Measurements from ENCODE around the gene MYO10.
A peak's percentile ranks its signal among the peaks of the same experiment; 100 is the strongest.

The MYO10 gene

DNA sequence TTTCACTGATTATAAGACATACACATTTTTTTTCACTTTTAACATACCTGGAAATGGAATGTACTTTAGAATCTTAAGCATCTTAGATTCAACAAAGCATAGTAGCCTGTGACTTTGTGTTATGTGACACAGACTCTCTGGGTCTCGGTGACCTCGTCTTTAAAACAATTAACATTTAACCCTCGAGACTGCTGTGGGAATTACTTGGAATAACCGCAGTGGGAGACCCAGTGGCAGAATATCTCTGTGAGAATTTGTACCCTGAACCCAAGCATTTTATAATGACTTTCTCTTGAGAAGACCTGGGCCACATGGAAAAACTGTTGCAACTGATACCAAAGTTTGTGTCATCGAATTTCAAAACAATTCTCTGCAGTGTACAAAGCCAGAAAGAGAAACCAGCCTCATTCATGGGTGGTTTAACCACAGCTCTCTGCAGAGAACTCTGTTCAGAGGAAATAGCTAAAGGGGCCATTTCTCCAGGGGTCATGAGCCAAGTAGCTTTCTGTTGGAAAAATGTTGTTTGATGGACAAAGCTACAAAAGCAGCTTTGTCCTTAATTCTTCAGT lies 309.3 kb downstream of the MYO10 start:
- DNase-seq (ENCODE audit: low read depth in 2 of 2, low spot score in 1 of 2) = no peak

DNA sequence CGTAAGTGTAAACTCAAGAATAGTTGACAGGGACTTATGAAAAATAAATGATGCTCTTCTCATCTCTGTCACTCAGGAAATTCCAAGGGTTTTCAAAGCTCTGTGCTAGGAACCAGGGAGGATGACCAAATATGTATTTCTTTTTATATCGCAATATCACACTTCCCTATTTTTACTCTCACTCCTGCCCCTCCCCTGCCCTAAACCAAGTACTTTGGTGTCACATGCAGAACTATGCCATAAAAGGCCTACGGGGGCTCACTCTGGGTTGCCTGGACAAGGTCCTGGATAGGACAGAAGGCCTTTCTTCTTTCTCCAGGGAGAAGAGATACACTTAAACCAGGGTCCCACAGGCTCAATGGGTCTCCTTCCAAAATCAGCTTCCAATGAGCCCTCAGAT lies 311.0 kb downstream of the MYO10 start:
- no peak for DNase-seq (ENCODE audit: low read depth in 2 of 2, low spot score in 1 of 2)

DNA sequence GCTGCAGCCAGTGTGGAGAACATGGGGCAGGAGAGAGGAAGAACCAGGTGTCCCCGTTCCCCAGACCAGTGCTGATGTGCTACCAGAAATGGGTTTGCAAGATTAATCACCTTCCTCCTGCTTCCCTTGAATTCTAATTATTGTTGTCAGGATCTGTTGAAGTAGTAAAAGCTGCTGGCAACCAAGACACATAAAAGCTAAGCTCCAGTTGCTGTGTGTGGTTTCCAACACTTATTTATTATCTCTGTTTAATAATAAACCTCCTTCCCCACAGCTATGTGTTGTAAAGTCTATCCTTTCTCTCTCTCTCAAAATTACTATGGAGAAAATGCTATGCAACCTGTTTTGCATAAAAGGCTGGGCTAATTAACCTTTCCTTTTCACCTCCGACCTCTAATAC lies 317.0 kb downstream of the MYO10 start:
- no peak for DNase-seq (ENCODE audit: low read depth in 2 of 2, low spot score in 1 of 2)

DNA sequence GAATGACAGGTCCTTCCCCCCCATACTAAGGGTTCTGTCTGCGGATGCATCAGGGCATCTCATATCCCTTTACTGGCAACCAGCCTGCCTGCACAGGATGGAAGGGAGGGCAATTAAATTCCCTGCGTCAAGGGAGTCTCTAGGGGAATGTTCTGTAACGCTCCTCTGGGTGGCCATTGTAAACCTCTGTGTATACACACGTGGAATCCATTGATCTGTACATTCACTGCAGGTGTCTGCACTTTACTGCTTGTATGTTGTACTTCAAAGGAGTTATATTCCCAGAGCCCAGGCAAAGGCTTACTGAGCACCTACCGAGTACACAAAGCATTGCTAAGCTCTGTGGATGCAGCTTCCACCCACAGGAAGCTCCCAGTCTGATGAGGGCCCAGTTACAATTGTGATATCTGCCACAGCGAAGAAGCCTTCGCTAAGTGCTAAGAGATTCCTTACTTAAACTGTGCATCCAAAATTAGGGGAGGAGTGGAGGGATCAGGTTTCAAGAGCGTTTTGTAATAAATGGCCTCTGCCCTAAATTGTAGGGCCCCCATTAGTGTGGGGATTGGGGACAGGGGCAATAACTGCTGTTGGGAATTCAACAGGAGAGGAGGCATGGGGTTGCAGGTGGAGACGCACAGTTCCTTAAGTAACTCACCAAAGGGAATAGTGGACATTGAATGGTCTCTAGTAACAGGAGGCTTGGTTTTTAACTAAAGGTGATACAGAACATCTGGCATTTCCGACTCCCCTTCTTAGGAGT lies 317.8 kb downstream of the MYO10 start:
- DNase-seq (ENCODE audit: low read depth in 2 of 2, low spot score in 1 of 2) = no peak

DNA sequence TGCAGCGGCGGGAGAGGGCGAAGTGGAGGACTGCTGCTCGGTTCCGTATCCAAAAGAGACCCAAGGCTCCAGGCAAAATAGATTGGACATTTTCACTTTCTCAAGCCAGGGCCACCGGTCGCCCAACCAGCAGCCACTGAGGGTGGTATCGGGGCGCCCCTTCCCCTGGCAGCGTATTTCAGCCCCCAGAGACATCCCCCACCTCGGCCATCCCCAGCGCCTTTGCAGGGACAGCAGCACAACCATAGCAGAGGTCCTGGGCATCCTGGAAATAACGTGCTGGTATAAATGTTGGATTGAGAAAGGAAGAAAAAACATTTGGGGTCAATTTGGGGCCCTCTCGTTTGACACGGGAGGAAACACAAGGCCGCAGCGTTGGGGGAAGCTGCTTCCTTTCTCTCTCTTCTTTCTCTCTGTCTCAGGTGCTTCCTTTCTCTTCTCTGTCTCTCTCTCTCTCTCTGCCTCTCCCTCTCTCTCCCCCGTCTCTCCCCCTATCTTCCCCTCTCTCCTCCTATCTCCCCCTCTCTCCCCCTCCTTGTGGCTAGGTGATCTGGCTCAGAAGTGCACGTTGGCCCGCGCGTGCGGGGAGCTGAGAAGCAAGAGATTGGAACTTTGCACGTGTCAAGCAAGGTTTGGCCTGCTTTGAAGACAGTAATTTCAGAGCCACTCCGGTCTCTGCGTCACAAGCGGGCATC lies 318.7 kb downstream of the MYO10 start:
- DNase-seq (ENCODE audit: low read depth in 2 of 2, low spot score in 1 of 2) = peak; percentile 16 to 28

DNA sequence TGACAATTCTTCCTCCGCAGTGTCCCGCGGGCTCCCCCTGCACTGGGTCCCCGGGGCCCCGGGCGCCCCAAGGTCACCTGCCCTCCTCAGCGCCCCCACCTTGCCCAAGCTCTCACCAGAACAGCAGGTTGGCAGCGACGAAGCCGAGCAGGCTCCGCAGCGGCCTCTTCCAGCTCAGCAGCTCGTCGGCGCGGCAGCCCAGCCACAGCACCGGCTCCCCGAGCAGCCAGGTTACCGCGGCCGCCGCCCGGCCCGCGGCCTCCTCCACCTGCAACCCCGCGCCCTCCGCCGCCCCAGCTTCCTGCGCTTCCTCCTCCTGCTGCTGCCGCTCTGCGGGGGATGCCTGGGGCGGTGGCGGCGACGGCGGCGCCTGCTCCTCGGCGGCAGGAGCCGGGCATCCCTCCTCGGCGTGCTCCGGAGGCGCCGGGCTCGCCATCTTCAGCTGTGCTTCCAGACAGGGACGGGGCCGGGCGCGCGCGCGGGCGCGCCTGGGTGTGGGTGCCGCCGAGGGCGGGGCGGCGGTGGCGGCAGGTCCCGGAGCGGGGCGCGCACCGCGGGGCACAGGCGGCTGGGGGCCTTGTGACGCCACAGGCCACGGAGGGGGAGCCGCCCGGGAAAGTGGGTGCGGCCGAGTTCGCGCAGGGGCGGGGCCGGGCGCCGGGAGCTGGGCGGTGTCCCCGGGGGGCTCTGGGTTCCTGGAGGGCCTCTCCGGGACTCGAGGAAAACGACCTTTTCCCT lies 319.4 kb downstream of the MYO10 start, which contains the start of gene RETREG1:
RETREG1 (minus strand) TSS at position 462 of the 738 bp plus-strand sequence; CDS start at position 436, 26 bp downstream.
- peak; percentile 59 to 65 for DNase-seq (ENCODE audit: low read depth in 2 of 2, low spot score in 1 of 2)

DNA sequence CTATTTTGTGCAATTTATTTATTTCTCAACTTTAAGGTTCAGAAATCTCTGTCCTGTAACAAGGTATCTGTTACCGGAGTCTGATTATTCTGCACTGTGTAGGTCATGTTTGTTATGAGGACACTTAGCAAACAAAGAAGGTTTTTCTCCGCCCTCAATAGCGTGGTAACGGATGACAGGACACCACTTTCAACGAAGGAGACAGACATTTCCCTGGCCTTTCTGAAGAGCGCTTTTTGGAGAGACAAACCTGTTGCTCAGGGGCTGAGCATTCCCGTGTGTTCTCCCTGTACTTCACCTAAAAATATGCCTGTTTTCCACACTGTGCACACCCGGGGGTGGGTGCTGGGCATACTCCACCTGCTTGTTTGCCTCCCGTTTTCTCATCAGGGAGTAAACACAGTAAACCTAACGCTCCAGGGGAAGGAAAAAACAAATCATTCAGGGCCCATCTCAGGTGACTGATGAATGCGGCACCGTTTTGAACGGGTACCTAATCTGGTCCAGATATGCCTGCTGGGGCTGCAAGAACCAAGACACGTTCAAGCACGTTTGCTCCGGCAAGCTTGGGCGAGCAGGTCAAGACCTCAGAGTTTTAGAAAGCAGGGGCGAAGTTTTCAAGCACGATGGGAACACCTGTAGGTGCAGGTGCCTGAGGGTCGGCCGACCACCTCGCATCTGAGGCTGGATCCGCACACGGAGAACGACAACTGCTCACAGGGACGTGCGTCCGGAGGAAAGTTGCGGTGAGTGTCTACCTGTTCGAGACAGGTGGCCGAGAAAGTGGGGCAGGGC lies 320.1 kb downstream of the MYO10 start:
- no peak for DNase-seq (ENCODE audit: low read depth in 2 of 2, low spot score in 1 of 2)

DNA sequence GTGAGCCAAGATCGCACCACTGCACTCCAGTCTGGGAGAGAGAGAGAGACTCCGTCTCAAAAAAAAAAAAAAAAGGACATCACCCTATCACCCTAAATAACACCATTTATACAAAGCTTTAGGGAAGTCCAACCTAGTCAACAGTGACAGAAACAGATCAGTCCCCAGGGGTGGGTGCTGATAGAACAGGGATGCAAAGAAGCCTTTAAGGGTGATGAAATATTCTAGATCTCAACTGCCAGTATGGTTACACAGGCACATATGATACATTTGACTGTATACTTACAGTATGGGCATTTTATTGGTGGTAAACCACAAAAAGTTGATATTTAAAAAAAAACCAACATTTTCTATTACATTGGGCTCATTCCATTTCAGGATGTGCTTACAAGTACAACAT lies 324.1 kb downstream of the MYO10 start:
- no peak for DNase-seq (ENCODE audit: low read depth in 2 of 2, low spot score in 1 of 2)

All from stimulated activated CD8-positive, alpha-beta memory T cell treated with anti-CD3 and anti-CD28 coated beads, Interleukin-4, amount 100 ng/mL, for 4 hours (primary cell).